NCI-H146 treated with DMSO at 0.1 percent for 48 hours (cell line): ENCODE results near the gene OTUB1.
A peak's percentile ranks its signal among the peaks of the same experiment; 100 is the strongest.

ENCODE experiments used
- DNase-seq: peaks from one replicate; lab custom pipeline; 2025; ENCODE audit not compliant: unreplicated experiment; lab: John Stamatoyannopoulos, UW

OTUB1 gene

GRCh38 chr11:64004590-64004984 is 18.3 kb downstream of the OTUB1 start:
- DNase-seq = no peak

DNA sequence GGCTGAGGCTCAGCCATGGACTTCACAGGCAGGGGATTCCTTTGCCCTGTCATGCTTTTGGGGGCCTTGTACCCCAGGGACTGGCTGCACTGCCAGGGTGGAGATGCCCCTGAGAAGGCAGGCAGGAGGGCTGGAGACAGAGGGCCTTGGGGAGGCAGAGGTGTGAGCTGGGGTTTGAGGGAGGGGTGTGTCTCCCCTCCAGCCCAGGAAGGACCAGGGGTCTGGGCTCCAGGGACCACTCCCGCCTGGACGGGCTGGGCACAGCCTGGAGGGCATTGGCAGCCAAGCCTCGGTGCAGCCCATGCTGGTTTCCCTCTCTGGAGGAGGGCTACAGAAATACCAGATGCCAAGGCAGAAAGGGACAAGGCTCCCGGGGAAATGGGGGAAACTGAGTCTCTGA is 19.5 kb downstream of the OTUB1 start:
- no peak for DNase-seq

- no peak for DNase-seq
Measured at GRCh38 chr11:64006398-64006797, 20.2 kb downstream of the OTUB1 start.

DNA sequence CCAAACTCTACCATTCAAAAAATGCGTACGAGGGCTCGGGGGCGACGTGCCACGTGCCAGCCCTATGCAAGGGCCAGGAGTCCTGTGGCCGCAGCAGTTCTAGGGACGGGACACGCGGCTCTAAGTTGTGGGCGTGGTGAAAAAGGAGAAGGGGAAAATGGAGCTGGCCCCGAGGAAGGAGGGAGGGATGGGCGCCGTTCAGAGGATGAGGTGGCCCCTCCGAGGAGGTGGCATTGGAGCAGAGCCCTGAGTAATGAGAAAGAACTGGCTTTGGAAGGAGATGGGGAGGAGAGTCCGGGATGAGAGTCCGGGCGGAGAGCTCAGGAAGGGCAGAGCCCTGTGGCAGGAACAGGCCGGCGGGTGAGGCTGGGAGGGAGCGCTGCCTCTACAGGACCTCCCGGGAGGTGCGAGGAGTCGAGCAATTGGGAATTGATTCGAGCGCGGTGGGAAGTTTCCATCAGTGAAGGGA is 21.0 kb downstream of the OTUB1 start:
- no peak for DNase-seq

DNA sequence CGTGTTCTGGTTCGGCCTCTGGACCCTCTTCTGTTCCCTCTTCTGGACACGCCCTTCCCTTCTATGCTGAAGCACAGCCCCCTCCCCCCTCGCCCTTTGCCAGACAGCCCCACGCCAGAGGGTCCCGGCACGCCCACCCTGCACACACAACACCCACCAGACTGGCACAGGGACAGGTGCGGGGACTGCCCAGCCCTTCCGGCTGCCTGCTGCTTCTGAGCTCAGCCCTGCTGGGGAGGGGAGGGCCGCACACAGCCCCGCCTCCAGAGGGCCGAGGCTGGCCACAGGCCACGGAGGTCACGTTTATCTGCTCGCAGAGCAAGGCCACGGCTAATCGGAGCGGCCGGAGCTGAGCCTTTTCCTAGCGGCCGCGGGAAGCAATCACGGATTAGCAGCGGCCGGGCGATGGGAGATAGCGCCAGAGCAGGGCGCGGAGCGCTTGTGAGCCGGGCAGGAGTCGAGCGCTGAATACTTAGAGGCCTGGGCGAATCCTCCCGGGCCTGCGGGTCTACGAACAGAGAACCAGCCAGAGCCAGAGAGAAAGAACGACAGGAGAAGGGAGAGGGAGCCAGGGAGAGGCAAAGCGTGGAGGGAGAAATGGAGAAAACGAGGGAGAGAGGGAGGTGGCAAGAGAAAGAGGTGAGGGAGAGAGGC is 21.5 kb downstream of the OTUB1 start:
- peak; percentile 77 for DNase-seq

DNA sequence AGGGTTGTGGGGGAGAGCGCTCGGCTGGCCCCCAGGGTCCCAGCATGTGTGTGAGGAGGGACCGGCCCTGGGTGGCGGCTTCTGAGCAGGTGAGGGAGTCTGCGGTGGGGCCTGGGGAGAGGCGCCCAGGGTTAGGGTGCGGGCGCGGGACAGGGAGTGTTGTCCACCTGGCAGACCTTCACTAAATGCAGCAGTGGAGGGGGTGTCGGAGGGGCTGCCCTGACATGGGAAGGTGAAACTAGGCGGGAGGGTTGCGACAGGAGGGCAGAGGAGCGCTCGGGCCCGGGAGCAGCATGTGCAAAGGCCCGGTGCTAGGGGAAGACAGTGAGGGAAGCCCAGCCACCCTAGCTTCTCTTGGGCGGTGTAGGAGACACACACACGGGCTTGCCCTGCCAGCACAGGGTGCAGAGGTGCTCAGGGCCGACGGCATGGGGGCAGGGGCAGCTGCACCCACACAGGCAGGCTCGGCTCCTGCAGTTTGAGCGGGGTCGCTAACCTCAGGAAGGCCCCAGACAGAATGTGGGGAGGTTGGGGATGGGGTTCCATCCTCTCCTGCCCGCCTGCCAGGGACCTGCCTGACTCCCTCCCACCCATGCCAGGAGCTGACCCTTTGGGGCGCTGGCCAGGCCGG is 22.2 kb downstream of the OTUB1 start:
- DNase-seq = no peak

- DNase-seq = no peak
Measured at GRCh38 chr11:64008914-64009633, 22.8 kb downstream of the OTUB1 start.

DNA sequence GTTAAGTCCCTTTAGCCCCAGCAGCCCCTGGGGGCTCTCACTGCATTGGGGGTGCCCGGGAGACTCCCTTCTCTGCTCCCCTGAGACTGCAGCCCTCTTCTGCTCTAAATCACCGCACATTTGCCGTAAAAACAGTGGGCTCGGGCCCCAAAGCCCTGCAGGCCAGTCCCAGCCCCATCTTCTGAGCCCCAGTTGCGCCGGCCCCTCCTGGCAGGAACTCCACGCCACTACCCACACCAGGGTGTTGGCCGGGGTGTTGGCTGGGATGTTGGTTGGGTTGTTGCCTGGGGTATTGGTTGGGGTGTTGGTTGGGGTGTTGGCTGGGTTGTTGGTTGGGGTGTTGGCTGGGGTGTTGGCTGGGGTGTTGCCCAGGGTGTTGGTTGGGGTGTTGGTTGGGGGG is 23.5 kb downstream of the OTUB1 start:
- no peak for DNase-seq

GRCh38 chr11:64010783-64011182 is 24.5 kb downstream of the OTUB1 start:
- no peak for DNase-seq

DNA sequence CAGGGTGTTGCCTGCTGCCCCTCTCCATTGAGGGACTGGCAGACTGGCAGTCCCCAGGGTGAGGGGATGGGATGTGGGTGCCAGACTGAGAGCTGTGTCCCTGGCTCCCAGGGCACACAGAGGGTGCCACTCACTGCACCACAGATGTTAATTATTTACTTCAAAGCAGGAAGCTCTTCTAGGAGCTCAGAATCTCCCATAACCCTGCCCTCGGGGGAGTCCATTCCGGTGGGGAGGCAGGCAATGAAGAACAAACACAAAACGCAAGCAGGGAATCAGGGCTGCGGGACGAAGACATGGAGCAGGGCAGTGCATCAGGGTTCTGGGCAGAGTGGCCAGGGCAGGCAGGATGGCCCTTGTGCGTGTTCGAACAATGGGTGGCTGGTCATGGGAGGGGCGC is 25.1 kb downstream of the OTUB1 start:
- no peak for DNase-seq

DNA sequence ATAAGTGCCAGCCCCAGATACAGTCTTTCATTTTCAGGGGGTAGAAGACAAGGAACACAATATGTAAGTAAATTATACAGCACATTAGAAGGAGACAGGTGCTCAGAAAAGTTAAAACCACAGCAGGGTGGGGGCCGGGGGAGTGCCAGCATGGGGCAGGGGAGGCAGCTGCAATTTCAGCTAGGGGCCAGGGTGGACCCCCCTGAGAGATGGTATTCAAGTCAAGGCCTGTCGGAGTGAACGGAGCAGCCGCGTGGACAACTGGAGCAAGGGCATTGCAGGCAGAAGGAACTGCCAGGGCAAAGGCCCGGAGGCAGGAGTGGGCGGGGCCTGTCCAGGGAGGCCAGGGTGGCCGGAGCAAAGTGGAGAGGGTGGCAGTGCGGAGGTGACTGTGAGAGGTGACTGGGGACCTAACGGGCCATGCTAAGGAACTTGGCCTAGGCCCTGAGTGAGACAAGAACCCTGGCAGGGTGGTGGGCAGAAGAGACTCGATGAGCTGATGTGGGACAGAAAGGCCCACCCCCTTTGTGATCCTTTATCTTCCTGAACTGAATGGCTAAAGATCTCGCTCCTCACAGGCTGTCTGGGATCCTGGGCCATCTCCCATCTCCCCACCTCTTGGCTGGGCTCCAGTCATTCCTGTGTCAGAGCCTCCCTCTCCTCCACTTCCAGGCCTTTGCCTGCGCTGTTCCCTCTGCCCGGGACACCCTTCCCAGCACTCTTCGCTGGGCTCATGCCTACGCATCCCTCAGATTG is 27.1 kb downstream of the OTUB1 start:
- DNase-seq = no peak

GRCh38 chr11:64014356-64014755 is 28.1 kb downstream of the OTUB1 start:
- DNase-seq = no peak

- DNase-seq = no peak
Measured at GRCh38 chr11:64015510-64015909, 29.3 kb downstream of the OTUB1 start.

GRCh38 chr11:64015935-64016845 is 30.0 kb downstream of the OTUB1 start:
- DNase-seq = no peak

- no peak for DNase-seq
Measured at GRCh38 chr11:64017945-64018224, 31.6 kb downstream of the OTUB1 start.

- DNase-seq = no peak
Measured at GRCh38 chr11:64018310-64018709, 32.1 kb downstream of the OTUB1 start.

DNA sequence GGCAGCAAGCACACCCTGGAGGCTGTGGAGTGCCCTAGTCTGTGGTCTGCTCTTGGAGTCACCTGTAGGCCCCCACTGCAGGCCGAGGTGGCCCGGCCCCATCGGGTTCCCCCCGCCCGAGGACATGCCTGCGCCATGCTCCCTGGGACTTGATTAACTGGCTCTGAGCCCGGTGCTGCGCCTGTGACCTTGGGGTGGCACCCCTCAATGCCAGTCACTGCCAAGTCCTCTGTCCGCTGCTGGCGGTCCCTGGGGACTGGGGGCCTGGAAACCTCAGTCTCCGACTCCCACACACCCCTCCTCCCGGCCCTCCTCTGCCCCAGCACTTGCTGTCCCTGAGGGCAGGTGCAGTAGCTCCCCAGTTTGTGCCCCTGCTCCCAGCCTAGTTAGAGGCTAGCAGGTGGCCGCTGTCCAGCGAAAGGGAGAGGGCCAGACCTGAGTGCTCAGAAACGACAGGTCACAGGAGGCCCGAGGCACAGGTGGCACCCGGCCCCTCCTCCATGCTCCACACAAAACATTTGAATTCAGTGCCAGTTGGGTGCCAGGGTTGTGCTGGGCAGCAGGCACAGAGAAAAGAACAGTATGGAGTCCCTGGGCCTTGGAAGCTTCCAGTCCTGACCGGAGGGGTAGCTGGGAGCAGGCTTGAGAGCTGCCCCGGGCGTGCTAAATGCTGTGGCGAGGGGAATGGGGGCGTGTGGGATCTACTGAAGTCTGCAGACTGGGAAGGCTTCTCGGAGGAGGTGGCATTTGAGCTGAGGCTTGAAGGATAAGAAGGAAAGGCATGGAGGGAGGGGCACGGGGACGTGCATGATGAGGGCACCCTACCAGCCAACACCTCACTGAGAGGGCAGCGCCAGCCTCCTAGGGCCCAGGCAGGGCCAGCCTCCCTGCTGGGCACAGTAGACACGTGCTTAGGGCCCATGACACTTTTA is 33.1 kb downstream of the OTUB1 start:
- DNase-seq = no peak

- DNase-seq = no peak
Measured at GRCh38 chr11:64020976-64021756, 34.9 kb downstream of the OTUB1 start.

GRCh38 chr11:64021757-64022093 is 35.5 kb downstream of the OTUB1 start:
- DNase-seq = no peak
